ENCODE measurements around the gene NUB1.
A peak's percentile ranks its signal among the peaks of the same experiment; 100 is the strongest.

GRCh38 chr7:151368136-151368571 lies 26.5 kb downstream of the NUB1 start:
- TF ChIP-seq CTCF (IDR thresholded peaks at IDR 0.05) (peak; percentile 90), EZH2 (IDR thresholded peaks at IDR 0.05) (no peak)
